Glutamatergic neuron (in vitro differentiated cells): ENCODE measurements around the gene TOM1L1. TPM values are rescaled to one million over a fixed set of nuclear protein-coding genes. Genes with fewer than 3 reads are reported as not detected.

Experiments used
- DNase-seq: peaks from one replicate; pipeline ENCODE4 v3.0.0; 2022
- H3K27ac Mint-ChIP-seq: one replicate; pipeline ENCODE4 v1.8.0; 2020; ENCODE audit warnings: mild to moderate bottlenecking, mixed read lengths, inconsistent platforms; ENCODE audit not compliant: unreplicated experiment
- H3K27me3 Mint-ChIP-seq: one replicate; pipeline ENCODE4 v1.8.0; 2020; ENCODE audit warnings: mild to moderate bottlenecking, moderate library complexity, mixed read lengths, inconsistent platforms; ENCODE audit not compliant: unreplicated experiment
- H3K36me3 Mint-ChIP-seq: one replicate; pipeline ENCODE4 v1.8.0; 2020; ENCODE audit warnings: mild to moderate bottlenecking, mixed read lengths, inconsistent platforms; ENCODE audit not compliant: unreplicated experiment
- H3K4me1 Mint-ChIP-seq: one replicate; pipeline ENCODE4 v1.8.0; 2020; ENCODE audit warnings: mild to moderate bottlenecking, low read depth, mixed read lengths, inconsistent platforms; ENCODE audit not compliant: unreplicated experiment
- H3K4me3 Mint-ChIP-seq: one replicate; pipeline ENCODE4 v1.8.0; 2020; ENCODE audit warnings: mild to moderate bottlenecking, mixed read lengths, inconsistent platforms; ENCODE audit not compliant: unreplicated experiment
- H3K9me3 Mint-ChIP-seq: one replicate; pipeline ENCODE4 v1.8.0; 2020; ENCODE audit warnings: mild to moderate bottlenecking, moderate library complexity, mixed read lengths, inconsistent platforms; ENCODE audit not compliant: unreplicated experiment
- total RNA-seq: library from RNA; stranded (reverse); fragmentation: NEBNext Ultra II Directional; extraction: Animal tissue kit (Norgen Biotek cat#: 25700); gene quantifications from one replicate; pipeline ENCODE4 v1.2.1, GENCODE V29; 2021; ENCODE audit not compliant: unreplicated experiment
- TF ChIP-seq, protein P1 (sequence below): fragments of 200-600 bp; sonication (generic); IDR thresholded peaks from one replicate; pipeline ENCODE4 v1.5.0; 2021; ENCODE audit not compliant: partially characterized antibody, unreplicated experiment

Gene TOM1L1
- total RNA-seq, 1 donor from 2014 or later: 6.4 TPM

DNA sequence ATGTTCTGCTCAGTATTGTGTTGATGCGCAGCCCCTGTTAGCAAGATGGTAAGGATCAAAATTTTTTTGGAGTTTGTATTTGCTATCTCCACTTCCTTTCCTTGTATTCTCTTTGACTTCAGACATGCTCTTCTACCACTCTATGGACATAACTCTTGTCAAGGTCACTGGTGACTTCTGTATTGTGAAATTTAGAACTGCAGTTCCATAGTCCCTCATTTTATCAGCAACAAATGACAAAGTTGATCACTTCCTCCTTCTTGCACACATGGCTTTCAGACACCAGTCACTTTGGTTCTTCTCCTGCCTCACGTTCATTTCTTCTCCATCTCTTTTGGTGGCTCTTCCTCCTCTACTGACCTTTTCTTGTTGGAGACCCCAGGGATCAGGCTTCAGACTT is 46.7 kb downstream of the TOM1L1 start:
- TF ChIP-seq, protein P1, sequence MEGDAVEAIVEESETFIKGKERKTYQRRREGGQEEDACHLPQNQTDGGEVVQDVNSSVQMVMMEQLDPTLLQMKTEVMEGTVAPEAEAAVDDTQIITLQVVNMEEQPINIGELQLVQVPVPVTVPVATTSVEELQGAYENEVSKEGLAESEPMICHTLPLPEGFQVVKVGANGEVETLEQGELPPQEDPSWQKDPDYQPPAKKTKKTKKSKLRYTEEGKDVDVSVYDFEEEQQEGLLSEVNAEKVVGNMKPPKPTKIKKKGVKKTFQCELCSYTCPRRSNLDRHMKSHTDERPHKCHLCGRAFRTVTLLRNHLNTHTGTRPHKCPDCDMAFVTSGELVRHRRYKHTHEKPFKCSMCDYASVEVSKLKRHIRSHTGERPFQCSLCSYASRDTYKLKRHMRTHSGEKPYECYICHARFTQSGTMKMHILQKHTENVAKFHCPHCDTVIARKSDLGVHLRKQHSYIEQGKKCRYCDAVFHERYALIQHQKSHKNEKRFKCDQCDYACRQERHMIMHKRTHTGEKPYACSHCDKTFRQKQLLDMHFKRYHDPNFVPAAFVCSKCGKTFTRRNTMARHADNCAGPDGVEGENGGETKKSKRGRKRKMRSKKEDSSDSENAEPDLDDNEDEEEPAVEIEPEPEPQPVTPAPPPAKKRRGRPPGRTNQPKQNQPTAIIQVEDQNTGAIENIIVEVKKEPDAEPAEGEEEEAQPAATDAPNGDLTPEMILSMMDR: no peak
- Mint-ChIP-seq H3K9me3 (no peaks in the 10 kb centered on the region), H3K36me3 (no peaks in the 10 kb centered on the region)

GRCh38 chr17:54948380-54948779 is 47.7 kb downstream of the TOM1L1 start:
- no peaks in the 10 kb centered on the region for H3K4me1 Mint-ChIP-seq
- TF ChIP-seq, protein P1: no peak
- no peaks in the 10 kb centered on the region for H3K27me3 Mint-ChIP-seq
- no peaks in the 10 kb centered on the region for H3K36me3 Mint-ChIP-seq
- H3K9me3 Mint-ChIP-seq: no peaks in the 10 kb centered on the region
- H3K27ac Mint-ChIP-seq: no peak overlapping the region
- no peak for DNase-seq
- no peak overlapping the region for H3K4me3 Mint-ChIP-seq

More for the DNA sequence above, 46.7 kb downstream of the TOM1L1 start:
- Mint-ChIP-seq H3K27ac (no peak overlapping the region), H3K27me3 (no peaks in the 10 kb centered on the region), H3K4me3 (no peak overlapping the region), H3K4me1 (no peaks in the 10 kb centered on the region)
- DNase-seq: no peak

GRCh38 chr17:54950116-54950515 is 49.5 kb downstream of the TOM1L1 start:
- Mint-ChIP-seq H3K27ac (no peak overlapping the region), H3K4me3 (no peak overlapping the region), H3K36me3 (no peaks in the 10 kb centered on the region), H3K9me3 (no peaks in the 10 kb centered on the region), H3K27me3 (no peaks in the 10 kb centered on the region), H3K4me1 (no peaks in the 10 kb centered on the region)
- no peak for DNase-seq
- TF ChIP-seq, protein P1: no peak

- Mint-ChIP-seq H3K9me3 (no peaks in the 10 kb centered on the region), H3K27me3 (no peaks in the 10 kb centered on the region), H3K27ac (no peak overlapping the region), H3K36me3 (no peaks in the 10 kb centered on the region), H3K4me1 (no peaks in the 10 kb centered on the region), H3K4me3 (no peak overlapping the region)
- DNase-seq: no peak
- TF ChIP-seq, protein P1: no peak
These were observed 50.6 kb downstream of the TOM1L1 start for GRCh38 chr17:54951286-54951685.

- Mint-ChIP-seq H3K27me3 (no peaks in the 10 kb centered on the region), H3K4me3 (no peak overlapping the region), H3K27ac (peak overlapping the region; percentile 3), H3K36me3 (peaks cover 4% of the 10 kb centered on the region), H3K9me3 (no peaks in the 10 kb centered on the region), H3K4me1 (peaks cover 14% of the 10 kb centered on the region)
- no peak for DNase-seq
- TF ChIP-seq, protein P1: no peak
These were observed 56.1 kb downstream of the TOM1L1 start for GRCh38 chr17:54956791-54957190.
